Left lung (tissue), 10 donors: Measurements from ENCODE around the gene FRZB. TPM values are rescaled to one million over a fixed set of nuclear protein-coding genes. Genes with fewer than 3 reads are reported as not detected.
"Not testable (repeated sequence)": the region's sequence is repeated elsewhere in the genome, so short reads cannot be mapped to it uniquely, and the experiment has no call there.

Source experiments
- ATAC-seq: fragments of 200-7000 bp; cut with Tn5 transposase; one replicate; pipeline ENCODE4 v1.9.1; 2020; ENCODE audit warnings: moderate library complexity
- DNase-seq, 4 donors: peaks; one replicate each; pipeline ENCODE4 v3.0.0-alpha.2; 2013 to 2020
- H3K27ac ChIP-seq, 2 donors: fragments of 200-600 bp; sonication (generic) in 1 of 2; one replicate each; pipeline versions ENCODE4 v1.5.0 to v1.8.0; 2020 to 2021
- H3K27me3 ChIP-seq, 2 donors: fragments of 200-600 bp; sonication (generic) in 1 of 2; one replicate each; pipeline versions ENCODE4 v1.5.0 to v1.8.0; 2020 to 2021
- H3K36me3 ChIP-seq, 2 donors: fragments of 200-600 bp; sonication (generic) in 1 of 2; one replicate each; pipeline versions ENCODE4 v1.5.0 to v1.8.0; 2020 to 2021
- H3K4me1 ChIP-seq, 2 donors: fragments of 200-600 bp; one replicate each; pipeline ENCODE4 v1.8.0; 2021
- H3K4me3 ChIP-seq, 2 donors: fragments of 200-600 bp; sonication (generic) in 1 of 2; one replicate each; pipeline versions ENCODE4 v1.5.0 to v1.8.0; 2020 to 2021; ENCODE audit warnings: mild to moderate bottlenecking in 1 of 2
- H3K9me3 ChIP-seq, 2 donors: fragments of 200-600 bp; sonication (generic) in 1 of 2; one replicate each; pipeline versions ENCODE4 v1.5.0 to v1.8.0; 2020 to 2021
- intact Hi-C, 2 donors: fragments of 100-400 bp; cut with DNase I; formaldehyde crosslinking; loops; one replicate each; pipeline versions ENCODE4 v1.11.2 to v1.14.2; 2022
- polyA plus RNA-seq, 6 donors: library from polyadenylated mRNA; unstranded; fragments of 120-200 nt; gene quantifications; one replicate each; pipeline ENCODE4 v1.2.1, GENCODE V29; 2013; ENCODE audit not compliant: insufficient read length in 6 of 6
- total RNA-seq, 2 donors: library from RNA; stranded (reverse); fragmentation: NEBNext Ultra II Directional; extraction: Animal tissue kit (Norgen Biotek cat#: 25700); gene quantifications; one replicate each; pipeline ENCODE4 v1.2.1, GENCODE V29; 2021
- TF ChIP-seq, protein P1 (sequence below), 2 donors: fragments of 200-600 bp; sonication (generic) in 1 of 2; IDR thresholded peaks; one replicate each; pipeline versions ENCODE4 v1.5.0 to v1.8.0; 2021; ENCODE audit warnings: antibody characterized with exemption in 2 of 2
- donor health status: DM: no; HTN: yes; CAD: no.
- donor health status: DM: no; HTN: no; CAD: no.

Gene FRZB
- total and polyA plus RNA-seq, 8 donors: 0.76 to 3.8 (median 2.6) TPM

DNA sequence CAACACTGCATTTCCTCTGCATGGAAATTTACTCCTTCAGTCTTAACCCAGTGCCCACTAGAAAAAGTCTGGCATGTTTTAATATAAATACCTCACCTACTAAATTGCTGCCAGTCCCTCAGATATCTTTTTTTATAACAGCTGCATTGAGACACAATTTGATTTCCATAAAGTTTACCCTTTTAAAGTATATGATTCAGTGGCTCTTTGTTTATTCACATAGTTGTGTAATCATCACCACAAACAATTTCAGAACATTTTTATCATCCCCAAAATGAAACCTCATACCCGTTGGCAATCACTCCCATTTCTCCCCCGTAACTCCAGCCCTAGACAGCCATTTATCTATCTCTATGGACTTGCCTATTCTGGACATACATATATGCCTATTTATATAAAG is 17.0 kb upstream of the FRZB start:
- ATAC-seq: no peak
- Histone ChIP-seq H3K27me3 (no peaks in the 10 kb centered on the region), H3K4me1 (no peaks in the 10 kb centered on the region), H3K36me3 (no peaks in the 10 kb centered on the region), H3K27ac (no peak overlapping the region), H3K4me3 (no peak overlapping the region), H3K9me3 (peaks cover 0 to 17% of the 10 kb centered on the region in 2 donors)
- intact Hi-C loops: no loop called here
- no peak for DNase-seq
- TF ChIP-seq, protein P1, sequence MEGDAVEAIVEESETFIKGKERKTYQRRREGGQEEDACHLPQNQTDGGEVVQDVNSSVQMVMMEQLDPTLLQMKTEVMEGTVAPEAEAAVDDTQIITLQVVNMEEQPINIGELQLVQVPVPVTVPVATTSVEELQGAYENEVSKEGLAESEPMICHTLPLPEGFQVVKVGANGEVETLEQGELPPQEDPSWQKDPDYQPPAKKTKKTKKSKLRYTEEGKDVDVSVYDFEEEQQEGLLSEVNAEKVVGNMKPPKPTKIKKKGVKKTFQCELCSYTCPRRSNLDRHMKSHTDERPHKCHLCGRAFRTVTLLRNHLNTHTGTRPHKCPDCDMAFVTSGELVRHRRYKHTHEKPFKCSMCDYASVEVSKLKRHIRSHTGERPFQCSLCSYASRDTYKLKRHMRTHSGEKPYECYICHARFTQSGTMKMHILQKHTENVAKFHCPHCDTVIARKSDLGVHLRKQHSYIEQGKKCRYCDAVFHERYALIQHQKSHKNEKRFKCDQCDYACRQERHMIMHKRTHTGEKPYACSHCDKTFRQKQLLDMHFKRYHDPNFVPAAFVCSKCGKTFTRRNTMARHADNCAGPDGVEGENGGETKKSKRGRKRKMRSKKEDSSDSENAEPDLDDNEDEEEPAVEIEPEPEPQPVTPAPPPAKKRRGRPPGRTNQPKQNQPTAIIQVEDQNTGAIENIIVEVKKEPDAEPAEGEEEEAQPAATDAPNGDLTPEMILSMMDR (IDR thresholded peaks at IDR 0.05): no peak

DNA sequence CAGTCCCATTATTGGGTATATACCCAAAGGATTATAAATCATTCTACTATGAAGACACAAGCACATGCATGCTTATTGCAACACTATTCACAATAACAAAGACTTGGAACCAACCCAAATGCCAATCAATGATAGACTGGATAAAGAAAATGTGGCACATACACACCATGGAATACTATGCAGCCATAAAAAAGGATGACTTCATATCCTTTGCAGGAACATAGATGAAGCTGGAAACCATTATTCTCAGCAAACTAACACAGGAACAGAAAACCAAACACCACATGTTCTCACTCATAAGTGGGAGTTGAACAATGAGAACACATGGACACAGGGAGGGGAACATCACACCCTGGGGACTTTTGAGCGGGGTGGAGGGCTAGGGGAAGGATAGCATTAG is 13.7 kb upstream of the FRZB start:
- H3K4me3 ChIP-seq, H3K4me1 ChIP-seq, H3K36me3 ChIP-seq, H3K27me3 ChIP-seq, DNase-seq, ATAC-seq, intact Hi-C loops, H3K27ac ChIP-seq: not testable (repeated sequence)
- H3K9me3 ChIP-seq: peaks cover 0 to 24% of the 10 kb centered on the region in 2 donors

DNA sequence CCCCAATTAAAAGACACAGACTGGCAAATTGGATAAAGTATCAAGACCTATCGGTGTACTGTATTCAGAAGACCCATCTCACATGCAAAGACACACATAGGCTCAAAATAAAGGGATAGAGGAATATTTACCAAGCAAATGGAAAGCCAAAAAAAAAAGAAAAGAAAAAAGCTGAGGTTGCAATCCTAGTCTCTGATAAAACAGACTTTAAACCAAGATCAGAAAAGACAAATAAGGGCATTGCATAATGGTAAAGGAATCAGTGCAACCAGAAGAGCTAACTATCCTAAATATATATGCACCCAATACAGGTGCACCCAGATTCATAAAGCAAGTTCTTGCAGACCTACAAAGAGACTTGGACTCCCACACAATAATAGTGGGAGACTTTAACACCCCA is 10.2 kb upstream of the FRZB start:
- H3K4me1 ChIP-seq, H3K27me3 ChIP-seq, H3K27ac ChIP-seq, DNase-seq, H3K4me3 ChIP-seq, ATAC-seq, intact Hi-C loops, H3K36me3 ChIP-seq: not testable (repeated sequence)
- peaks cover 0 to 24% of the 10 kb centered on the region in 2 donors for H3K9me3 ChIP-seq

DNA sequence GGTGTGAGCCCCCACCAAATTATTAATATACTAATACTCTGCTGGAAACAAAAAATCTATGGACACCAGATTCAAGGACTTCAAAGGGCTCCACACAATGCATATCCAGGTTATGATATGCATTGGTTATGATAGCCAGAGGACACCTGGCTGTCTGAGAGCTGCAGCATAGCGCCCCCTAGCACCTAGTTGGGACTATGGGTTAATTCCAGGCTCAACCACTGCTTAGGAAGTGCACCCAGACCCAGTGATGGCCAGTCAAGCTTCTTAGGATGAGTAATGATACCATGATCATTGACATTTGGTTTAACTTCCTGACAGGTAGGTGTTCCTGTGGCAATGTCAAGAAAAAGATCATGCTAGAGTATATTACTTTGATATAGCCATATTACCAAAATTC is 3.8 kb upstream of the FRZB start:
- no peak for DNase-seq
- ATAC-seq: no peak
- Histone ChIP-seq H3K4me3 (no peak overlapping the region), H3K36me3 (no peaks in the 10 kb centered on the region), H3K27ac (no peak overlapping the region), H3K4me1 (peaks cover 3 to 14% of the 10 kb centered on the region in 2 donors), H3K9me3 (no peaks in the 10 kb centered on the region), H3K27me3 (peaks cover 6 to 28% of the 10 kb centered on the region in 2 donors)
- TF ChIP-seq, protein P1 (IDR thresholded peaks at IDR 0.05): no peak
- intact Hi-C loops: no loop called here

DNA sequence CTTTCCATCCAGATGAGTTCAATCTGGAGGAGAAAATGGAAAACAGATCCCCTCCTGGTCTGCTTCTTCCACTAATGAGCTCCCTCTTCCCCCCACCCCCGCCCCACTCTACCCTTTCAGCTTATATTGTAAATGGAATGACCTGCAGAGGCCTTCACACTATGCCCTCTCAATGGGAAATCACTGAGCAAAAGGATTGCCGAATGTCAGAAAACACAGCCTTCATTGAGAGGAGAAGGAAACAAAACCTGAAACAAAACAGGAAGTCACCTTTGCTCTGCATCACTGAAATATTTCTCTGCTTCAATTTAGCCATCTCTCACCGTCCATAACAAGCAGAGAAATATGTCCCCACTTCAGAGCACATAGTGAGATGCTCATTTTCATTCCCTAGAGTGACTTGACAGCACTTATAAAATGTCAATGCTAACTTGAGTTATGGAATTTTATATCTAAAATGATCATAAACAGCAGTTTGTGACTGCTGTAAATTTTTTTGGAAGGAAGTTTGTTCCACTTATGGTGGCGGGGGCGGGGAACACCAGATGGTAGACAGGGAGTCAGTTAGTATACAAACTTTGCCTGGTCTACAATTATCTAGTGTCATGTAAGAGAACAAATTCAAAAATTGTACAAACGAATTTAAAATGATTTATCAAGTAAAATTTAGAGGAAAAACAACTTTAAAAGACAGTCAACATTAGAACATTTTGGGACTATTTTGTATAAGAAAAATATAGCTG is 1.8 kb upstream of the FRZB start:
- no peak overlapping the region for H3K27ac ChIP-seq
- H3K27me3 ChIP-seq: peaks cover 6 to 46% of the 10 kb centered on the region in 2 donors
- TF ChIP-seq, protein P1 (IDR thresholded peaks at IDR 0.05): no peak
- DNase-seq (no peak), ATAC-seq (no peak)
- peaks cover 3 to 14% of the 10 kb centered on the region in 2 donors for H3K4me1 ChIP-seq
- H3K9me3 ChIP-seq: no peaks in the 10 kb centered on the region
- intact Hi-C loops: no loop called here
- no peaks in the 10 kb centered on the region for H3K36me3 ChIP-seq
- no peak overlapping the region for H3K4me3 ChIP-seq

DNA sequence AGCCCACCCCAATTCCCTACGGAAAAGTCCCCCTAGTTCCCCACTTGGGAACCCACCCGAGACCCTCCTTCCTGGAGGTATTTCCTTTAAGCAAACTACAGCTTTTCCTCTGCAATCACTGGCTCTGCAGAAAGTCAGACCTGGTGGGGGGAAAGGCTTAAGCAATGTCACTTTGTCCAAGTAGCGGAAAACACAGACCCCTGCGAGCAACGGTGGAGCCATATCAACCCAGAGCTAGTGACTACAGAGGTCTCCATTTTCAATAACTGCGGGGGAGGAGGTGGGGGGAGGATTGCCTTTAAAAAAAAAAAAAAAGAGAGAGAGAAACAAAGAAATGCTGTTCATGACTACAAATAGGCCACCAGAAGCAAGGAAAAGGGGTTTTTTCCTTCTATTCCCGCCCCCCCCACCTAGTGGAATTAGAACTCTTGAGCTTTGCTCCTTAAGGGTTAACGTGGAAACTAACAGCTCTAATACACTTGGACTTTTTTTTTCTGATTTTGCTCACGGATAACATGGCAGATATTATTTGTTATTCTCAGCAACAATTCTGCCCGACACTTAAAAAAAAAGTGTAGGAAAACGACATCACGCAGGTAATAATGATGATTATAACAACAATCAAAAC is 1.1 kb upstream of the FRZB start:
- Histone ChIP-seq H3K27ac (no peak overlapping the region), H3K4me3 (peak overlapping the region; percentile 13 to 15)

More for the DNA sequence above, 1.1 kb upstream of the FRZB start:
- Histone ChIP-seq H3K4me1 (peaks cover 3 to 14% of the 10 kb centered on the region in 2 donors), H3K36me3 (no peaks in the 10 kb centered on the region), H3K9me3 (no peaks in the 10 kb centered on the region), H3K27me3 (peaks cover 6 to 46% of the 10 kb centered on the region in 2 donors)
- ATAC-seq (no peak), DNase-seq (no peak)
- intact Hi-C loops: no loop called here
- TF ChIP-seq, protein P1 (IDR thresholded peaks at IDR 0.05): no peak
